GM18519 (cell line): ENCODE data around the gene MINDY4B.

ENCODE experiments used
- ATAC-seq: cut with Tn5 transposase; IDR thresholded peaks from one replicate; pipeline ENCODE4 v1.9.1; 2021; ENCODE audit warnings: mild to moderate bottlenecking, moderate library complexity; ENCODE audit not compliant: unreplicated experiment, low FRiP score

MINDY4B gene

GRCh38 chr3:150905339-150905738, at the start of gene MINDY4B:
Gene MINDY4B (minus strand): TSS chr3:150905439. CDS start chr3:150905439, 0 bp downstream.
- ATAC-seq: no peak

- no peak for ATAC-seq
Measured at GRCh38 chr3:150951923-150952322, 46.7 kb upstream of the MINDY4B start.

GRCh38 chr3:150945226-150946032, 40.2 kb upstream of the MINDY4B start:
- no peak for ATAC-seq

GRCh38 chr3:150942221-150942620, 37.0 kb upstream of the MINDY4B start:
- ATAC-seq: no peak

DNA sequence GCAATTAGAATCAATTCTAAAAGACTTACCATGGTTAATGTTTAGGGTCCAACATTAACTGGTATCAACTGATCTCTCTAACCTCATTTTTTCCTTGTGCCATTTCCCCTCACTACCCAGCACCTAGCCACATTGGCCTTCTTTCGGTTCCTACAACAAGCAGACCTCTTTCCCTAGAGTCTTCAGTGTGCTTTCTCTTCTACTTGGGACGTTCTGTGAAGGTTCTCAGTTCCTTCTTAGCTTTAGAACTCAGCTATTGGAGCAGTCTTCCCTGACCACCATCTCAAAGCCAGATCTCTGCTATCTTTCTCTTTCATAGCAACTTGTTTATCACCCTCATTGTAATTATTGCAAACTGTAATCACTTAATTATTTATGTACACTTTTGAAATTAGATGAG, 31.5 kb upstream of the MINDY4B start:
- ATAC-seq: peak; percentile 85

- ATAC-seq: no peak
Measured at GRCh38 chr3:150933473-150933995, 28.3 kb upstream of the MINDY4B start.

GRCh38 chr3:150931745-150932144, 26.5 kb upstream of the MINDY4B start:
- no peak for ATAC-seq

DNA sequence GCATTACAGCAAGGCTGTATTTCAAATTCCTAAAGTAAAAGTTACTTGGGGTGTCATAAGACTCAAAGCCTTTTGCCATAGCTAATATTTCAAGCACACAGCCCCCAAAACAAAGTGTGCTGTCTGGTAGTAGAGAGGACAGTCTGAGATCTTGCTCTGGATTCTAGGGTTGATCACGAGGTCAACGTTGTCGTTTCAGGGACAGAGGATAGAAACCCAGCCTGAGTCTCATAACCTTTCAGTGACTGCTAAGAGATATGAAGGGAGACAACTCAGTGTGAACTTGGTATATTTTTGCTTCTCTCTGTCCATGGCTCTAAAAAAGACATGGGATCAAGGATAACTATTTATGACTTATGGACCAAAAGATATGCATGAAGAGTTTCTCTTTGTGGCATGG, 25.6 kb upstream of the MINDY4B start:
- ATAC-seq: no peak

- ATAC-seq: no peak
Measured at GRCh38 chr3:150928234-150928633, 23.0 kb upstream of the MINDY4B start.

- ATAC-seq: no peak
Measured at GRCh38 chr3:150926328-150926727, 21.1 kb upstream of the MINDY4B start.

GRCh38 chr3:150925751-150926201, 20.5 kb upstream of the MINDY4B start:
- peak; percentile 89 for ATAC-seq

DNA sequence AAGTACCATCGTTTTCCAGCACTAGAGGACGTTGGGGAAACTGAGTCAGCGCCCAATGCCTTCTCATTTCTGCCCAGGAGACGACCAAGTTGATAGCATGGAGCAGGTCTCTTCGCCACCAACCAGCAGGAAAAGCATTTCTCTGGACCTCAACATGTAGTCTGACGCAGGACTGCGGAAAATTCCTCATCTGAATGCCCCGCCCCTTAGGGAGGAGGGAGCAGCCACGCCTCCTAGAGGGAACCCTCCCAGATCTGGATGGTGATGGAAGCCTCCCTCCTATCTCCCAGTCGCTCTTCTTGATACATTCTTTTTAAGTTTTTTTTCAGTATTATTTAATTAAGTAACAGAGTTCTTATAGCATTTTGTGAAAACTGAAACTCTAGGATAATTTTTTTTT, 17.4 kb upstream of the MINDY4B start:
- ATAC-seq: no peak

DNA sequence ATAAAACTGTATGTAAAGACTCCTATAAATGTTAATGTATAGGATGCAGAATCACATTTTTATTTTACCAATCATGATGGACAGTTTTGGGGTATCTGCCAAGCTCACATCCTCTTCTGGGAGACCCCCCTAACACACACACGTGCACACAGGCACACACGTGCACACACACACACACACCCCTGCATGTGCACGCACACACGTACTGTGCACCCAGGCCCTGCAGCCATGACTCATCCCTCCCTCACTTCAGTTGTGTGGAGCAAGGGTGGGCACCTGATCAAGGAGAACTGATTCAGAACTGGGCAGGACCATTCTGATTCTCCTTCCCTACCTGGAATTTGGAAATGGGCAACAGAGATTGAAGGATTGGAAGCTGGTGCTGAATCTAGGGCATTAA, 16.0 kb upstream of the MINDY4B start:
- no peak for ATAC-seq

DNA sequence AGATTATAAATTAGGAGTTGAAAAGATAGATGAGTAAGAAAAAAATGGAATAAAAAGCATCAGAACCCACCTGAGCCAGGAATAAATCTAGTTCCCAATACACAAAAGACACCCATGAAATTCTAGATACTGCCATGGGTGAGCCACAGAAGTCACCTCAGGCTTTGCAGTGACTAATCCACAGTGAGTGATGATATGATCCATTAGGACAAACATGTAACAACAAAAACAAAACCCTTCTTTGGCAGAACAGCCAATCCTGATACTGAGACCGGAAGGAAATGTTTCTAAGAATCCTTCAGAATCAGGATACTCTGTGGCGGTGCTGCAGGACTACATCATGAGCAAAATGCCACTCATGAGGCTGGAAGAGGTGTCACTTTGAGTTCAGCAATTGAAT, 15.0 kb upstream of the MINDY4B start:
- no peak for ATAC-seq

DNA sequence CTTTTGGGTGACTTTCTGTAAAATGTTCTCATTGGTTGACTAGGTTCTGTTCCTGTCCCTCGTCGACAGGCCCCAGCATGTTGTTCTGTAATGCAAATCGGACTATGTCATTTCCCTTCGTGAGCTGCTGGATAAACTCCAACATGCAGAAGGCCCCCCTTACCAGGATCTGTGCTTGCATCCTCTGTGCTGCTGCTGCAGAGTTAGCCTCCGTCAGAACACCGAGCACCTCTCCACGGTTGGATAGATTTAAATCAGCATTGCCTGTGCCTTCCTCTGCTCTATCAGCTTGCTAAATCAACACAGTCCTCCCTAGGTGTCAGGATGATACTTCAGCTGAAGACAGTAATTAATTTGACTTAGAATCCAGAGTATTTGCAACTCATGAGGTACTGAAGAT, 12.7 kb upstream of the MINDY4B start:
- ATAC-seq: no peak

GRCh38 chr3:150913133-150913922, 8.1 kb upstream of the MINDY4B start:
- no peak for ATAC-seq

- ATAC-seq: peak; percentile 74
Measured at GRCh38 chr3:150912501-150912900, 7.3 kb upstream of the MINDY4B start.

- ATAC-seq: no peak
Measured at GRCh38 chr3:150911771-150912170, 6.5 kb upstream of the MINDY4B start.

DNA sequence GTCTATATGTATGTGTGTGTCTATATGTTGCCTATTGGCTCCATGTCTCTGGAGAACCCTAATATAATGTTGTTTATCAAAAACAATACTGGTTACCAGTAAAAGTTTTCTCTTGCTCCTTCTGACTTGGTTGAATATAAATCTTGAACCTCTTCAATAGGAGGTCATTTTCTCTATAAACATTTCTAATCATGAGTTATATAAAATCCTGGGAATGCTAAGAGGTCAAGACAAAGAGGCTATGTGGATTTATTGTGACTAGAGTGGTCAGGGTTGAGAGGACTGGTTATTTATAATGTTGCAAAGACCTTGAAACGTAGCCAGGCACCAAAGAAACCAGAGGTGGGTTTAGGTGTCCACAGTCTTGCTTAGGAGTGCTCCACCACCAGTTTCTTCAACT, 1.2 kb upstream of the MINDY4B start:
- ATAC-seq: no peak

DNA sequence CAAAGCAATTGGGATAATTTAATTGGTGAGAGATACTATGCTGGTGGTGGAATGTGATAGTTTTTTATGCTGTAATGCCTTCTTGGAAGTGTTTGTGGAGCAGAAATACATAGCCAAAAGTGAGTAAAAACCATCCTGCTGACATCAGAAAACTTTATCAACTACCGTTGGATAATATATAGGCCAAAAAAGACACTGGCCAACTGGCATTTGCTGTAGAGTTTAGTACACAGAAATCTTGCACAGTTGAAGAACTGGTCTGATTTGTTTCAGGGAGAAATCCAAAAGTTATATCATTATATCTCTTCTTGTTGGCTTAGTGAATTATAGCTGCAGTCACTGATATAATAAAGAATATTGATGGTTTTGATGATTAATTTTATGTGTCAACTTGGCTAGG, 507 bp upstream of the MINDY4B start:
- ATAC-seq: no peak

DNA sequence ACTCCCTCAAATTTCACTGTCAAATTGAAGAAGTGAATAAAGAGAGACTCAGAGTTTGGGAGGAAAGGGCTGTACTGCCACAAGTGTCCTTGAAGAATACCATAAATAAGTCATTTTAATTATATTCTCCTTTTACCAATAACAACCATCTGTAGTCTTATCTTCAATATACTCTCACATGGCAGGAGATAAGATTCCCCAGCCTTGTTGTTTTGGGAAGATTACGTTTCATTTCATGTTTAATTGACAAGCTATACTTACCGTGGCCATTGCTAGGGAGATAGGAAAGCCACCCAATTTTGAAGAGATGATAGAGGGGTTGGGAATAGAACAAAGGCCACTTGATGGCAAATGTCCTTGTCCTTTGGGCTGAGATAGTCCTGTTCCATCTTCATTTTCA, 2.3 kb downstream of the MINDY4B start:
- no peak for ATAC-seq
